K562 (cell line): Measurements from ENCODE around the gene TECPR1. TPM values are rescaled to one million over a fixed set of nuclear protein-coding genes. Genes with fewer than 3 reads are reported as not detected.
A peak's percentile ranks its signal among the peaks of the same experiment; 100 is the strongest.

Source experiments
- ATAC-seq: fragments of 200-7000 bp; cut with Tn5 transposase; 3 replicates; pipeline ENCODE4 v1.9.1; 2020; ENCODE audit warnings: moderate library complexity
- BruUV-seq: library from RNA; stranded (reverse); fragments of 400-500 nt; replicated peaks from 2 replicates; lab custom pipeline; 2021; lab: Mats Ljungman, UMichigan
- CTCF ChIA-PET: fragments of 300-600 bp; formaldehyde crosslinking; extraction: SDS; loops from one replicate; lab custom pipeline; 2021; ENCODE audit warnings: low intra/inter-chr PET ratio; lab: Yijun Ruan, JAX
- POLR2A ChIA-PET: fragments of 300-600, 350-650 bp; sonication (Branson Sonifier 250); formaldehyde crosslinking; extraction: SDS; loops from one replicate; lab custom pipeline; 2021; ENCODE audit warnings: antibody characterized with exemption, inconsistent platforms; lab: Yijun Ruan, JAX
- DNase-seq, 4 experiments: peaks; one replicate each; pipeline versions ENCODE4 v3.0.0 to v3.0.0-alpha.2; 2011 to 2018; ENCODE audit warnings: low spot score in 3 of 4, mixed read lengths in 3 of 4; ENCODE audit errors: extremely low read depth in 1 of 4
- FAIRE-seq: peaks from 2 replicates; lab custom pipeline; 2011; peaks lifted over from hg19 to GRCh38; lab: Jason Lieb, UNC
- H2AFZ ChIP-seq: 2 replicates; pipeline ENCODE4 v1.6.0; 2011; ENCODE audit warnings: low read depth, low read length, control low read depth, inconsistent platforms
- H3K27ac ChIP-seq: fragments of 200-600 bp; 3 replicates; pipeline ENCODE4 v1.8.0; 2011; ENCODE audit warnings: low read depth, mild to moderate bottlenecking, control low read depth, inconsistent platforms, low read length, moderate library complexity, mixed read lengths; ENCODE audit errors: extremely low read depth
- H3K27me3 ChIP-seq, 2 experiments: fragments of 300-600 bp in 1 of 2; 2 replicates in 1 of 2; 3 replicates in 1 of 2; pipeline versions ENCODE4 v1.6.0 to v1.8.0; 2011; ENCODE audit warnings: inconsistent platforms in 2 of 2, low read length in 2 of 2, mild to moderate bottlenecking in 1 of 2, mixed read lengths in 1 of 2, moderate library complexity in 1 of 2; ENCODE audit not compliant: control insufficient read depth in 2 of 2, insufficient read depth in 2 of 2
- H3K36me3 ChIP-seq: fragments of 300-600 bp; 3 replicates; pipeline ENCODE4 v1.8.0; 2011; ENCODE audit warnings: mild to moderate bottlenecking, low read length, inconsistent platforms; ENCODE audit not compliant: control insufficient read depth, insufficient read depth
- H3K4me1 ChIP-seq, 2 experiments: fragments of 200-600 bp in 1 of 2; replicated peaks in 1 of 2; 2 replicates in 1 of 2; 3 replicates in 1 of 2; pipeline versions ENCODE4 v1.5.1 to v1.8.0; 2011; ENCODE audit warnings: inconsistent platforms in 2 of 2, low read length in 2 of 2, mild to moderate bottlenecking in 1 of 2, mixed read lengths in 1 of 2, moderate library complexity in 1 of 2; ENCODE audit not compliant: control insufficient read depth in 2 of 2, insufficient read depth in 2 of 2
- H3K4me2 ChIP-seq: 2 replicates; pipeline ENCODE4 v1.6.1; 2011; ENCODE audit warnings: low read length, control low read depth, inconsistent platforms, mixed read lengths; ENCODE audit not compliant: insufficient read depth
- H3K4me3 ChIP-seq: fragments of 200-600 bp; sonication (generic), shearing (Covaris generic); 2 replicates; pipeline ENCODE4 v1.5.1; 2016; ENCODE audit warnings: control low read depth, inconsistent platforms
- H3K79me2 ChIP-seq: fragments of 200-600 bp; 3 replicates; pipeline ENCODE4 v1.8.0; 2011; ENCODE audit warnings: low read length, inconsistent platforms; ENCODE audit not compliant: control insufficient read depth, insufficient read depth
- H3K9ac ChIP-seq, 2 experiments: 2 replicates each; pipeline versions ENCODE4 v1.6.0 to v1.6.1; 2011; ENCODE audit warnings: low read depth in 2 of 2, low read length in 2 of 2, control low read depth in 1 of 2, inconsistent platforms in 1 of 2, mild to moderate bottlenecking in 1 of 2, mixed read lengths in 1 of 2; ENCODE audit not compliant: insufficient read depth in 1 of 2
- H3K9me1 ChIP-seq: one replicate; pipeline ENCODE4 v1.6.0; 2011; ENCODE audit warnings: inconsistent platforms, mild to moderate bottlenecking, low read length, moderate library complexity; ENCODE audit not compliant: control insufficient read depth, insufficient read depth
- H3K9me3 ChIP-seq: replicated peaks from 2 replicates; pipeline ENCODE4 v1.5.1; 2011; ENCODE audit warnings: low read depth, low read length, inconsistent platforms; ENCODE audit not compliant: control insufficient read depth, insufficient read depth
- H4K20me1 ChIP-seq: replicated peaks from 2 replicates; pipeline ENCODE4 v1.6.1; 2011; ENCODE audit warnings: low read length, inconsistent platforms, mixed read lengths; ENCODE audit not compliant: control insufficient read depth, insufficient read depth
- CBFA2T3 ChIP-seq: fragments of 450-650 bp; IDR thresholded peaks from 2 replicates; pipeline ENCODE4 v1.6.1; 2017
- CSDE1 ChIP-seq, 2 experiments: fragments of 450-650 bp; IDR thresholded peaks; 2 replicates each; pipeline ENCODE4 v1.6.1; 2016; ENCODE audit warnings: mild to moderate bottlenecking in 1 of 2
- MTA2 ChIP-seq: fragments of 450-650 bp; IDR thresholded peaks from 2 replicates; pipeline ENCODE4 v1.6.1; 2016; ENCODE audit warnings: low read depth
- YBX1 ChIP-seq: fragments of 450-650 bp; IDR thresholded peaks from 2 replicates; pipeline ENCODE4 v1.7.1; 2016; ENCODE audit warnings: mild to moderate bottlenecking
- ZFP36 ChIP-seq: fragments of 150-350 bp; IDR thresholded peaks from 2 replicates; pipeline ENCODE4 v1.6.1; 2018; ENCODE audit warnings: low read length, low read depth; ENCODE audit not compliant: partially characterized antibody
- ZNF197 ChIP-seq: fragments of 200-800 bp; sonication (Bioruptor generic); IDR thresholded peaks from 2 replicates; pipeline ENCODE4 v1.6.1; 2016; ENCODE audit warnings: low read depth, missing genetic modification characterization, missing compliant biosample characterization
- WGBS: fragments of 100-300 bp; shearing (Covaris generic); methylation state at CpG from one replicate; pipeline ENCODE4 v1.1.6; 2016; ENCODE audit warnings: low coverage, mixed read lengths; ENCODE audit not compliant: insufficient coverage; ENCODE audit errors: missing lambda C conversion rate; 5-methylcytosine and 5-hydroxymethylcytosine counted together
- in situ Hi-C: fragments of 300-500 bp; cut with MboI; formaldehyde crosslinking; loops from 4 replicates; pipeline ENCODE4 v1.15.0; 2018; ENCODE audit warnings: inconsistent platforms, mixed read lengths
- intact Hi-C: fragments of 100-400 bp; cut with micrococcal nuclease; formaldehyde crosslinking; loops from 2 replicates; pipeline ENCODE4 v1.14.2; 2022
- polyA plus RNA-seq, 8 experiments: library from polyadenylated mRNA; depleted of rRNA in 4 of 8; stranded (reverse) in 5 of 8; unstranded in 3 of 8; fragments of >200 nt; fragmentation: Nextera tagmentation in 2 of 8; fragmentation: Illumina TruSeq in 1 of 8; extraction: Ambion mirVana in 2 of 8; extraction: Trizol in 1 of 8; gene quantifications; 2 replicates each; pipeline versions ENCODE4 v1.2.1 to v1.2.3, GENCODE V29; 2011 to 2014; ENCODE audit warnings: inconsistent platforms in 1 of 8, missing spikeins in 1 of 8
- total RNA-seq, 7 experiments: library from RNA; depleted of rRNA in 6 of 7; stranded (reverse); fragments of >200 nt in 6 of 7; fragmentation: Illumina TruSeq in 2 of 7; extraction: Trizol in 2 of 7; gene quantifications; 2 replicates each; pipeline versions ENCODE4 v1.2.1 to v1.2.3, GENCODE V29; 2011 to 2021; ENCODE audit warnings: low replicate concordance in 1 of 7

The TECPR1 gene
- total and polyA plus RNA-seq, 9 of the 15 experiments (the other 6 are each of a cell fraction or from before 2014, with no cell fraction given) = 0.17 to 15.0 (median 2.2) TPM

GRCh38 chr7:98280296-98280695, 28.3 kb upstream of the TECPR1 start:
- 68% methylated on average over 5 of the region's 7 CpGs for WGBS
- Histone ChIP-seq H3K9me1 (no peaks in the 10 kb centered on the region), H3K79me2 (peaks cover 16% of the 10 kb centered on the region), H3K9ac (peak overlapping the region in 1 of 2 experiments; percentile 62; a peak in 2 of 4 replicates), H3K4me2 (peak overlapping the region; percentile 84), H3K4me3 (no peak overlapping the region), H3K4me1 (peaks cover 8 to 41% of the 10 kb centered on the region in 2 experiments; a peak in 4 of 5 replicates), H3K9me3 (no peaks in the 10 kb centered on the region), H2AFZ (peak overlapping the region; percentile 93), H3K27ac (peak overlapping the region; percentile 66; the same call in 1 of the 3 replicates), H4K20me1 (no peaks in the 10 kb centered on the region; the same call in 1 of the 2 replicates), H3K27me3 (peaks cover 0 to 15% of the 10 kb centered on the region in 2 experiments; a peak in 2 of 5 replicates), H3K36me3 (peaks cover 16% of the 10 kb centered on the region; the same call in 2 of the 3 replicates)
- BruUV-seq = no TSS peak
- ChIA-PET CTCF (no interaction called here), POLR2A (no interaction called here)
- ATAC-seq (no peak), FAIRE-seq (no peak), DNase-seq (no peak)
- intact Hi-C loops (no loop called here), in situ Hi-C loops (loop anchor here (5.0 kb wide), 1 partner anchor 43 kb away; no protein-coding TSS in a partner anchor)
- TF ChIP-seq CSDE1 (IDR thresholded peaks at IDR 0.05) (no peak), ZNF197 (CRISPR knock-in tag) (no peak), ZFP36 (no peak)

DNA sequence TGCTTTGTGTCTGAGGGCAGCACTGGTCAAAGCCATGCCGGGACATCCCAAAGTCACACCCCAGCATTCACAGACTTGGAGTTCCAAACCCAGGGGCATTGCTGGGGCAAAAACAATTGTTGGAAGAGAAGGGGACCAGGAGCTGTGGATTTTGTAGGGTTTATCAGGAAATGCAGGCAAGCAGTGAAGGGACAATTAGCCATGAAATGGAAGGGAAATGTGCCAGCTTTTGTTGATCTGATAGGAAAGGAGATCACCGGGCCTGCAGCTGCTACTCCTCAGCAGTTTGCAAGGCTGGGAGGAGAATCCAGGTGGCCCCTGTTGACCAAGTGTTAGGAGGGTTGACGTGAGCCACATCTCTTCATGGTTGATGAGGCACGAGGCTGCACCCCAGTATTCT, 26.9 kb upstream of the TECPR1 start:
- H3K9me1 ChIP-seq = no peaks in the 10 kb centered on the region
- H3K9me3 ChIP-seq = no peaks in the 10 kb centered on the region
- CTCF ChIA-PET = no interaction called here
- peaks cover 16% of the 10 kb centered on the region for H3K79me2 ChIP-seq
- H3K4me3 ChIP-seq = no peak overlapping the region
- TF ChIP-seq YBX1 (no peak), MTA2 (no peak), CBFA2T3 (peak; percentile 6; the same call in 1 of the 2 replicates)
- TF ChIP-seq, all 486 proteins: peak for 1
- WGBS = 18% methylated on average over 4 of the region's 4 CpGs
- BruUV-seq = no TSS peak
- Histone ChIP-seq H2AFZ (no peak overlapping the region), H4K20me1 (no peaks in the 10 kb centered on the region), H3K27me3 (peaks cover 0 to 1% of the 10 kb centered on the region in 2 experiments; a peak in 2 of 5 replicates), H3K4me1 (peaks cover 8 to 28% of the 10 kb centered on the region in 2 experiments; a peak in 4 of 5 replicates), H3K36me3 (peaks cover 8% of the 10 kb centered on the region; the same call in 1 of the 3 replicates), H3K27ac (no peak overlapping the region), H3K9ac (peak overlapping the region in 1 of 2 experiments; percentile 10; a peak in 1 of 4 replicates), H3K4me2 (no peak overlapping the region)
- POLR2A ChIA-PET = no interaction called here
- intact Hi-C loops (no loop called here), in situ Hi-C loops (no loop called here)
- ATAC-seq = no peak
- no peak for DNase-seq
- FAIRE-seq = no peak
